GM23338 (cell line): ENCODE data around the gene SLC10A6. TPM values are rescaled to one million over a fixed set of nuclear protein-coding genes. Genes with fewer than 3 reads are reported as not detected.

ENCODE experiments used
- ATAC-seq: fragments of 200-7000 bp; cut with Tn5 transposase; 3 replicates; pipeline ENCODE4 v1.9.1; 2020
- DNase-seq: peaks from one replicate; pipeline ENCODE4 v3.0.0-alpha.2; 2015; ENCODE audit warnings: low spot score
- H2AFZ ChIP-seq: fragments of 200-600 bp; sonication (generic); 2 replicates; pipeline ENCODE4 v1.8.0; 2016; ENCODE audit warnings: antibody characterized with exemption, mild to moderate bottlenecking, moderate library complexity
- H3F3A ChIP-seq: fragments of 200-600 bp; sonication (generic); replicated peaks from 2 replicates; pipeline ENCODE4 v1.8.0; 2017; ENCODE audit warnings: antibody characterized with exemption, mixed run types, low read depth
- H3K27ac ChIP-seq: fragments of 200-600 bp; sonication (generic); 2 replicates; pipeline ENCODE4 v1.6.1; 2016; ENCODE audit warnings: low read depth
- H3K27me3 ChIP-seq: fragments of 200-600 bp; sonication (generic); 2 replicates; pipeline ENCODE4 v1.8.0; 2016; ENCODE audit warnings: mild to moderate bottlenecking, mixed run types, moderate library complexity; ENCODE audit not compliant: insufficient read depth
- H3K36me3 ChIP-seq: fragments of 200-600 bp; sonication (generic); 2 replicates; pipeline ENCODE4 v1.8.0; 2016; ENCODE audit warnings: mild to moderate bottlenecking; ENCODE audit not compliant: insufficient read depth
- H3K4me1 ChIP-seq: fragments of 200-600 bp; sonication (generic); 2 replicates; pipeline ENCODE4 v1.8.0; 2016; ENCODE audit warnings: mild to moderate bottlenecking, moderate library complexity; ENCODE audit not compliant: insufficient read depth
- H3K4me2 ChIP-seq: fragments of 200-600 bp; sonication (generic); 2 replicates; pipeline ENCODE4 v1.7.1; 2017; ENCODE audit warnings: mixed run types
- H3K4me3 ChIP-seq: fragments of 200-600 bp; sonication (generic); 2 replicates; pipeline ENCODE4 v1.6.1; 2016; ENCODE audit warnings: mixed run types
- H3K79me2 ChIP-seq: fragments of 200-600 bp; sonication (generic); replicated peaks from 2 replicates; pipeline ENCODE4 v1.8.0; 2017; ENCODE audit warnings: mild to moderate bottlenecking; ENCODE audit not compliant: insufficient read depth
- H3K9me2 ChIP-seq: fragments of 200-600 bp; sonication (generic); 2 replicates; pipeline ENCODE4 v1.8.0; 2017; ENCODE audit not compliant: insufficient read depth
- H4K20me1 ChIP-seq: fragments of 200-600 bp; sonication (generic); replicated peaks from 2 replicates; pipeline ENCODE4 v1.8.0; 2017; ENCODE audit warnings: mild to moderate bottlenecking; ENCODE audit not compliant: insufficient read depth
- H3K27ac Mint-ChIP-seq: 2 replicates; pipeline ENCODE4 v1.8.0; 2020; ENCODE audit warnings: inconsistent platforms, mild to moderate bottlenecking, moderate library complexity, mixed read lengths
- H3K27me3 Mint-ChIP-seq: 3 replicates; pipeline ENCODE4 v1.8.0; 2022; ENCODE audit warnings: low read depth, mild to moderate bottlenecking, moderate library complexity, mixed read lengths, inconsistent platforms; ENCODE audit not compliant: insufficient read depth, poor library complexity
- H3K36me3 Mint-ChIP-seq: 3 replicates; pipeline ENCODE4 v1.8.0; 2021; ENCODE audit warnings: low read depth, mild to moderate bottlenecking, inconsistent platforms, moderate library complexity, mixed read lengths
- H3K4me1 Mint-ChIP-seq: 3 replicates; pipeline ENCODE4 v1.8.0; 2020; ENCODE audit warnings: mild to moderate bottlenecking, inconsistent platforms, mixed read lengths
- H3K4me3 Mint-ChIP-seq: 3 replicates; pipeline ENCODE4 v1.8.0; 2021; ENCODE audit warnings: moderate library complexity, mild to moderate bottlenecking, inconsistent platforms, mixed read lengths
- H3K9me3 Mint-ChIP-seq: 3 replicates; pipeline ENCODE4 v1.8.0; 2020; ENCODE audit warnings: moderate library complexity, mild to moderate bottlenecking, inconsistent platforms, mixed read lengths
- CREB1 ChIP-seq: fragments of 250-450 bp; sonication (Bioruptor Pico); IDR thresholded peaks from 2 replicates; pipeline ENCODE4 v1.5.0; 2020; ENCODE audit warnings: low read depth, mild to moderate bottlenecking, moderate library complexity
- EZH2 ChIP-seq: fragments of 200-600 bp; sonication (generic); IDR thresholded peaks from one replicate; pipeline ENCODE4 v1.8.0; 2017; ENCODE audit warnings: antibody characterized with exemption, mild to moderate bottlenecking, low read depth; ENCODE audit not compliant: unreplicated experiment
- EZH2phosphoT487 ChIP-seq: fragments of 200-600 bp; sonication (generic); IDR thresholded peaks from one replicate; pipeline ENCODE4 v1.8.1; 2018; ENCODE audit warnings: antibody characterized with exemption; ENCODE audit not compliant: unreplicated experiment
- NANOG ChIP-seq: IDR thresholded peaks from 2 replicates; pipeline ENCODE4 v1.6.1; 2016; ENCODE audit warnings: antibody characterized with exemption, borderline replicate concordance
- STAT1 ChIP-seq: IDR thresholded peaks from one replicate; pipeline ENCODE4 v1.6.1; 2016; ENCODE audit warnings: antibody characterized with exemption; ENCODE audit not compliant: unreplicated experiment
- ZNF114 ChIP-seq: fragments of 250-450 bp; sonication (Bioruptor Pico); IDR thresholded peaks from 2 replicates; pipeline ENCODE4 v1.5.0; 2020; ENCODE audit warnings: mild to moderate bottlenecking, moderate library complexity
- ZNF331 ChIP-seq: fragments of 250-450 bp; sonication (Bioruptor Pico); IDR thresholded peaks from 2 replicates; pipeline ENCODE4 v1.5.0; 2020; ENCODE audit warnings: low read depth, mild to moderate bottlenecking, moderate library complexity
- polyA plus RNA-seq: library from polyadenylated mRNA; unstranded; fragments of >200 nt; fragmentation: Nextera tagmentation; extraction: Ambion mirVana; gene quantifications from 2 replicates; pipeline ENCODE4 v1.2.1, GENCODE V29; 2016
- total RNA-seq: library from RNA; depleted of rRNA; stranded (reverse); fragments of >200 nt; shearing (Covaris generic); gene quantifications from 2 replicates; pipeline ENCODE4 v1.2.3, GENCODE V29; 2014
- TF ChIP-seq, protein P1 (sequence below): IDR thresholded peaks from one replicate; pipeline ENCODE4 v1.6.1; 2018; ENCODE audit warnings: antibody characterized with exemption; ENCODE audit not compliant: unreplicated experiment
- TF ChIP-seq, protein P2 (sequence below): IDR thresholded peaks from 2 replicates; pipeline ENCODE4 v1.6.1; 2016; ENCODE audit warnings: antibody characterized with exemption
- TF ChIP-seq, protein P3 (sequence below): fragments of 250-450 bp; sonication (Bioruptor Pico); IDR thresholded peaks from 2 replicates; pipeline ENCODE4 v1.5.0; 2020; ENCODE audit warnings: mild to moderate bottlenecking, moderate library complexity

SLC10A6 gene
- total and polyA plus RNA-seq, 2 experiments from 2014 or later: not detected

DNA sequence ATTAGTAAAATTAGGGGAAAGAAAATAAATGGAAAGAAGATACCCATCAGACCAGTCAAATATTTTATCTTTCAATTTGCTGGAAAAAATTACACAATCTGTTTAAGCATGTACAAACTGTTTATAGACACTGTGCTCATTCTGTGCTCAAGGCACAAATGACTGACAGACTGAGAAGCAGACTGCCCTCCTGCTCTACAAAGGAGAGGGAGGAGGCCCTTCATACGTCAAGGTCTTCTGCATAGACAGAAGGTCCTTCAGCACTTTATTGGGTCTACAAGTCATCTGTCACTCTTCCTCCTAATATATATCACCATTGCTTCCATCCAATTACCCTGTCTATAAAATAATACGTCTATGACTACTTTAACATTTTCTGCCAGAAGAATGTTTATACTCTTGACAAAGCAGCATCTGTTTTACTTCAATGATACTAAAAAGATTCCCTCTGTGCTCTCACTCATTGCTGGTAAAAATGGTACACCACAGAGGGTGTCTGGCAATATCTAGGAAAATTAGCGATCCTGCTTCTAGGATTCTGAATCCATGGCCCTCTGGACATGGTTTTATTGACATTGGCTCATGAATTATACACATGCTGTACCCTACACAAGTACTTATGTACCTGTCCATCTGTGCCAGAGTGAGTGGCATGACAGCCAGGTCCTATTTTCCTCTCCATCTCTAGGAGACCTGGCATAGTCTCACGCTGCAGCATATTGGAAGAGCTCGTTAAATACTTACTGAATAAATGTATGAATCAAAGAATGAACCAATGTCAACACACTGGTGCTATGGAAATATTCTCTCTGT, 11.3 kb downstream of the SLC10A6 start (continued):
- TF ChIP-seq STAT1 (no peak), ZNF114 (CRISPR knock-in tag) (no peak), EZH2 (no peak), ZNF331 (no peak), EZH2phosphoT487 (no peak), CREB1 (no peak)
- TF ChIP-seq, protein P1, sequence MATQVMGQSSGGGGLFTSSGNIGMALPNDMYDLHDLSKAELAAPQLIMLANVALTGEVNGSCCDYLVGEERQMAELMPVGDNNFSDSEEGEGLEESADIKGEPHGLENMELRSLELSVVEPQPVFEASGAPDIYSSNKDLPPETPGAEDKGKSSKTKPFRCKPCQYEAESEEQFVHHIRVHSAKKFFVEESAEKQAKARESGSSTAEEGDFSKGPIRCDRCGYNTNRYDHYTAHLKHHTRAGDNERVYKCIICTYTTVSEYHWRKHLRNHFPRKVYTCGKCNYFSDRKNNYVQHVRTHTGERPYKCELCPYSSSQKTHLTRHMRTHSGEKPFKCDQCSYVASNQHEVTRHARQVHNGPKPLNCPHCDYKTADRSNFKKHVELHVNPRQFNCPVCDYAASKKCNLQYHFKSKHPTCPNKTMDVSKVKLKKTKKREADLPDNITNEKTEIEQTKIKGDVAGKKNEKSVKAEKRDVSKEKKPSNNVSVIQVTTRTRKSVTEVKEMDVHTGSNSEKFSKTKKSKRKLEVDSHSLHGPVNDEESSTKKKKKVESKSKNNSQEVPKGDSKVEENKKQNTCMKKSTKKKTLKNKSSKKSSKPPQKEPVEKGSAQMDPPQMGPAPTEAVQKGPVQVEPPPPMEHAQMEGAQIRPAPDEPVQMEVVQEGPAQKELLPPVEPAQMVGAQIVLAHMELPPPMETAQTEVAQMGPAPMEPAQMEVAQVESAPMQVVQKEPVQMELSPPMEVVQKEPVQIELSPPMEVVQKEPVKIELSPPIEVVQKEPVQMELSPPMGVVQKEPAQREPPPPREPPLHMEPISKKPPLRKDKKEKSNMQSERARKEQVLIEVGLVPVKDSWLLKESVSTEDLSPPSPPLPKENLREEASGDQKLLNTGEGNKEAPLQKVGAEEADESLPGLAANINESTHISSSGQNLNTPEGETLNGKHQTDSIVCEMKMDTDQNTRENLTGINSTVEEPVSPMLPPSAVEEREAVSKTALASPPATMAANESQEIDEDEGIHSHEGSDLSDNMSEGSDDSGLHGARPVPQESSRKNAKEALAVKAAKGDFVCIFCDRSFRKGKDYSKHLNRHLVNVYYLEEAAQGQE: no peak
- TF ChIP-seq, protein P2, sequence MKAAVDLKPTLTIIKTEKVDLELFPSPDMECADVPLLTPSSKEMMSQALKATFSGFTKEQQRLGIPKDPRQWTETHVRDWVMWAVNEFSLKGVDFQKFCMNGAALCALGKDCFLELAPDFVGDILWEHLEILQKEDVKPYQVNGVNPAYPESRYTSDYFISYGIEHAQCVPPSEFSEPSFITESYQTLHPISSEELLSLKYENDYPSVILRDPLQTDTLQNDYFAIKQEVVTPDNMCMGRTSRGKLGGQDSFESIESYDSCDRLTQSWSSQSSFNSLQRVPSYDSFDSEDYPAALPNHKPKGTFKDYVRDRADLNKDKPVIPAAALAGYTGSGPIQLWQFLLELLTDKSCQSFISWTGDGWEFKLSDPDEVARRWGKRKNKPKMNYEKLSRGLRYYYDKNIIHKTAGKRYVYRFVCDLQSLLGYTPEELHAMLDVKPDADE: no peak

DNA sequence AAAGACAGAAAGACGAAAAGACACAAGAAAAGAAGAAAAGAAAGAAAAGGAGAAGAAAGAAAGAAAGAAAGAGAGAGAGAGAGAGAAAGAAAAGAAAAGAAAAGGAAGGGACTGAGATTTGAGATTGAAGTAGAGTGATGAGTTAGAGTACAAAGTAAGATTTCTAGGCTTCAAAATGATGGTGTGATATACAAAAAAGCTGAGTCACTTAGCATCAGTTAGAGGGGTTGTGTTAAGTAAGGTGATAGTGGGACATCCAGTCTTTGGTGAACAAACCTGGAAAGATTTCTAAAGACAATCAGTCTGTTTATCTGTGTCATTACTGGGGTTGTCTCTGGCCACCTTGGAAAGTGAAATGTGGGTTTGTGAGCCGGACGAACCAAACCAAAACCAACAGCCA, 13.5 kb downstream of the SLC10A6 start:
- Histone ChIP-seq H3K36me3 (no peaks in the 10 kb centered on the region), H3K4me2 (no peak overlapping the region), H4K20me1 (no peaks in the 10 kb centered on the region), H3K27me3 (no peaks in the 10 kb centered on the region), H2AFZ (peak overlapping the region; percentile 34; the same call in 1 of the 2 replicates), H3K4me1 (no peaks in the 10 kb centered on the region), H3K9me2 (no peaks in the 10 kb centered on the region), H3K79me2 (no peaks in the 10 kb centered on the region), H3K27ac (no peak overlapping the region), H3F3A (no peaks in the 10 kb centered on the region), H3K4me3 (no peak overlapping the region)
- ATAC-seq: no peak
- Mint-ChIP-seq H3K27me3 (peaks cover 6% of the 10 kb centered on the region), H3K4me3 (no peak overlapping the region), H3K36me3 (no peaks in the 10 kb centered on the region), H3K4me1 (peaks cover 3% of the 10 kb centered on the region; the same call in 2 of the 3 replicates), H3K27ac (no peak overlapping the region), H3K9me3 (no peaks in the 10 kb centered on the region)
- DNase-seq: no peak
- TF ChIP-seq CREB1 (no peak), EZH2 (no peak), NANOG (no peak), ZNF114 (CRISPR knock-in tag) (no peak), STAT1 (no peak)
- TF ChIP-seq, protein P3, sequence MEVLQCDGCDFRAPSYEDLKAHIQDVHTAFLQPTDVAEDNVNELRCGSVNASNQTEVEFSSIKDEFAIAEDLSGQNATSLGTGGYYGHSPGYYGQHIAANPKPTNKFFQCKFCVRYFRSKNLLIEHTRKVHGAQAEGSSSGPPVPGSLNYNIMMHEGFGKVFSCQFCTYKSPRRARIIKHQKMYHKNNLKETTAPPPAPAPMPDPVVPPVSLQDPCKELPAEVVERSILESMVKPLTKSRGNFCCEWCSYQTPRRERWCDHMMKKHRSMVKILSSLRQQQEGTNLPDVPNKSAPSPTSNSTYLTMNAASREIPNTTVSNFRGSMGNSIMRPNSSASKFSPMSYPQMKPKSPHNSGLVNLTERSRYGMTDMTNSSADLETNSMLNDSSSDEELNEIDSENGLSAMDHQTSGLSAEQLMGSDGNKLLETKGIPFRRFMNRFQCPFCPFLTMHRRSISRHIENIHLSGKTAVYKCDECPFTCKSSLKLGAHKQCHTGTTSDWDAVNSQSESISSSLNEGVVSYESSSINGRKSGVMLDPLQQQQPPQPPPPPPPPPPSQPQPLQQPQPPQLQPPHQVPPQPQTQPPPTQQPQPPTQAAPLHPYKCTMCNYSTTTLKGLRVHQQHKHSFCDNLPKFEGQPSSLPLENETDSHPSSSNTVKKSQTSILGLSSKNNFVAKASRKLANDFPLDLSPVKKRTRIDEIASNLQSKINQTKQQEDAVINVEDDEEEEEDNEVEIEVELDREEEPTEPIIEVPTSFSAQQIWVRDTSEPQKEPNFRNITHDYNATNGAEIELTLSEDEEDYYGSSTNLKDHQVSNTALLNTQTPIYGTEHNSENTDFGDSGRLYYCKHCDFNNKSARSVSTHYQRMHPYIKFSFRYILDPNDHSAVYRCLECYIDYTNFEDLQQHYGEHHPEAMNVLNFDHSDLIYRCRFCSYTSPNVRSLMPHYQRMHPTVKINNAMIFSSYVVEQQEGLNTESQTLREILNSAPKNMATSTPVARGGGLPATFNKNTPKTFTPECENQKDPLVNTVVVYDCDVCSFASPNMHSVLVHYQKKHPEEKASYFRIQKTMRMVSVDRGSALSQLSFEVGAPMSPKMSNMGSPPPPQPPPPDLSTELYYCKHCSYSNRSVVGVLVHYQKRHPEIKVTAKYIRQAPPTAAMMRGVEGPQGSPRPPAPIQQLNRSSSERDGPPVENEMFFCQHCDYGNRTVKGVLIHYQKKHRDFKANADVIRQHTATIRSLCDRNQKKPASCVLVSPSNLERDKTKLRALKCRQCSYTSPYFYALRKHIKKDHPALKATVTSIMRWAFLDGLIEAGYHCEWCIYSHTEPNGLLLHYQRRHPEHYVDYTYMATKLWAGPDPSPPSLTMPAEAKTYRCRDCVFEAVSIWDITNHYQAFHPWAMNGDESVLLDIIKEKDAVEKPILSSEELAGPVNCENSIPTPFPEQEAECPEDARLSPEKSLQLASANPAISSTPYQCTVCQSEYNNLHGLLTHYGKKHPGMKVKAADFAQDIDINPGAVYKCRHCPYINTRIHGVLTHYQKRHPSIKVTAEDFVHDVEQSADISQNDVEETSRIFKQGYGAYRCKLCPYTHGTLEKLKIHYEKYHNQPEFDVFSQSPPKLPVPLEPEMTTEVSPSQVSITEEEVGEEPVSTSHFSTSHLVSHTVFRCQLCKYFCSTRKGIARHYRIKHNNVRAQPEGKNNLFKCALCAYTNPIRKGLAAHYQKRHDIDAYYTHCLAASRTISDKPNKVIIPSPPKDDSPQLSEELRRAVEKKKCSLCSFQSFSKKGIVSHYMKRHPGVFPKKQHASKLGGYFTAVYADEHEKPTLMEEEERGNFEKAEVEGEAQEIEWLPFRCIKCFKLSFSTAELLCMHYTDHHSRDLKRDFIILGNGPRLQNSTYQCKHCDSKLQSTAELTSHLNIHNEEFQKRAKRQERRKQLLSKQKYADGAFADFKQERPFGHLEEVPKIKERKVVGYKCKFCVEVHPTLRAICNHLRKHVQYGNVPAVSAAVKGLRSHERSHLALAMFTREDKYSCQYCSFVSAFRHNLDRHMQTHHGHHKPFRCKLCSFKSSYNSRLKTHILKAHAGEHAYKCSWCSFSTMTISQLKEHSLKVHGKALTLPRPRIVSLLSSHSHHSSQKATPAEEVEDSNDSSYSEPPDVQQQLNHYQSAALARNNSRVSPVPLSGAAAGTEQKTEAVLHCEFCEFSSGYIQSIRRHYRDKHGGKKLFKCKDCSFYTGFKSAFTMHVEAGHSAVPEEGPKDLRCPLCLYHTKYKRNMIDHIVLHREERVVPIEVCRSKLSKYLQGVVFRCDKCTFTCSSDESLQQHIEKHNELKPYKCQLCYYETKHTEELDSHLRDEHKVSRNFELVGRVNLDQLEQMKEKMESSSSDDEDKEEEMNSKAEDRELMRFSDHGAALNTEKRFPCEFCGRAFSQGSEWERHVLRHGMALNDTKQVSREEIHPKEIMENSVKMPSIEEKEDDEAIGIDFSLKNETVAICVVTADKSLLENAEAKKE (CRISPR knock-in tag): no peak
- TF ChIP-seq, protein P2: no peak
